ENCODE results near the gene EME1.

DNA sequence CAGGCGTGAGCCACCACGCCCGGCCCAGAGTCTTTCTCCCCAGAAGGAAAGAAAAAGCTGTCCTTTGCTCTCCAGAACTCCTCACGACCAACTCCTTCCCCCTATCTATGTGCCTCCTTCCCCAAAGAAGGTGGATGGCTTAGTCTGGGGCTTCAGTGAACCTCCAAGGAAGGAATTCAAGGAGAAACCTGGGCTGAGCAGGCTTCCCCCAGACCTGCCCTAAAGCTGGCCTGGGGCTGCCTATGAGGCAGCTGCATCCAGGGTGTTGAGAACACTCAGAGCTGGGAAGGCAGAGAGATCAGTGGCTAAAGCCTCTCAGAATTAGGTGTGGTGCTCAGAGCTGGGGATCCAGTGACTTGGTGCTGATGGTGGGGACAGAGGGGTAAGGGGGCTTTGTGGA is 56.8 kb downstream of the EME1 start:
- TF ChIP-seq, protein P1, sequence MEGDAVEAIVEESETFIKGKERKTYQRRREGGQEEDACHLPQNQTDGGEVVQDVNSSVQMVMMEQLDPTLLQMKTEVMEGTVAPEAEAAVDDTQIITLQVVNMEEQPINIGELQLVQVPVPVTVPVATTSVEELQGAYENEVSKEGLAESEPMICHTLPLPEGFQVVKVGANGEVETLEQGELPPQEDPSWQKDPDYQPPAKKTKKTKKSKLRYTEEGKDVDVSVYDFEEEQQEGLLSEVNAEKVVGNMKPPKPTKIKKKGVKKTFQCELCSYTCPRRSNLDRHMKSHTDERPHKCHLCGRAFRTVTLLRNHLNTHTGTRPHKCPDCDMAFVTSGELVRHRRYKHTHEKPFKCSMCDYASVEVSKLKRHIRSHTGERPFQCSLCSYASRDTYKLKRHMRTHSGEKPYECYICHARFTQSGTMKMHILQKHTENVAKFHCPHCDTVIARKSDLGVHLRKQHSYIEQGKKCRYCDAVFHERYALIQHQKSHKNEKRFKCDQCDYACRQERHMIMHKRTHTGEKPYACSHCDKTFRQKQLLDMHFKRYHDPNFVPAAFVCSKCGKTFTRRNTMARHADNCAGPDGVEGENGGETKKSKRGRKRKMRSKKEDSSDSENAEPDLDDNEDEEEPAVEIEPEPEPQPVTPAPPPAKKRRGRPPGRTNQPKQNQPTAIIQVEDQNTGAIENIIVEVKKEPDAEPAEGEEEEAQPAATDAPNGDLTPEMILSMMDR (IDR thresholded peaks at IDR 0.05), result no peak
- no peak for TF ChIP-seq POLR2A (IDR thresholded peaks at IDR 0.05)

Measured in right lobe of liver (tissue), 4 donors.